Measurements from ENCODE around the gene PPP6C.
"Not testable (repeated sequence)": the region's sequence is repeated elsewhere in the genome, so short reads cannot be mapped to it uniquely, and the experiment has no call there.

The PPP6C gene

GRCh38 chr9:125189361-125190289, at the start of gene PPP6C:
Gene PPP6C, minus strand, starts transcription at chr9:125189803. Its CDS starts 85 bp downstream, at chr9:125189718.
- peak; percentile 71 to 89 for DNase-seq

GRCh38 chr9:125238915-125239446, 49.4 kb upstream of the PPP6C start:
- no peak for DNase-seq

- no peak for DNase-seq
Observed at GRCh38 chr9:125238127-125238914, 48.7 kb upstream of the PPP6C start.

GRCh38 chr9:125236520-125237159, 47.0 kb upstream of the PPP6C start:
- not testable (repeated sequence) for DNase-seq

GRCh38 chr9:125235804-125236519, 46.4 kb upstream of the PPP6C start:
- no peak for DNase-seq

GRCh38 chr9:125234099-125234498, 44.5 kb upstream of the PPP6C start:
- DNase-seq = not testable (repeated sequence)

GRCh38 chr9:125233678-125234077, 44.1 kb upstream of the PPP6C start:
- no peak for DNase-seq

GRCh38 chr9:125227761-125228160, 38.2 kb upstream of the PPP6C start:
- no peak for DNase-seq

- DNase-seq = not testable (repeated sequence)
Observed at GRCh38 chr9:125224858-125225257, 35.3 kb upstream of the PPP6C start.

- no peak for DNase-seq
Observed at GRCh38 chr9:125218621-125219020, 29.0 kb upstream of the PPP6C start.

- DNase-seq = no peak
Observed at GRCh38 chr9:125214186-125214585, 24.6 kb upstream of the PPP6C start.

- DNase-seq = no peak
Observed at GRCh38 chr9:125204477-125204876, 14.9 kb upstream of the PPP6C start.

- DNase-seq = no peak
Observed at GRCh38 chr9:125202846-125203618, 13.4 kb upstream of the PPP6C start.

GRCh38 chr9:125200216-125201047, 10.8 kb upstream of the PPP6C start, which contains the start of gene RABEPK:
Gene RABEPK, plus strand, starts transcription at chr9:125200542. Its CDS starts 2,472 bp downstream, at chr9:125203014.
- peak; percentile 24 to 66 for DNase-seq

GRCh38 chr9:125195591-125195990, 6.0 kb upstream of the PPP6C start:
- not testable (repeated sequence) for DNase-seq

GRCh38 chr9:125194466-125194865, 4.9 kb upstream of the PPP6C start:
- not testable (repeated sequence) for DNase-seq

GRCh38 chr9:125190361-125190801, 778 bp upstream of the PPP6C start:
- no peak for DNase-seq

- no peak for DNase-seq
Observed at GRCh38 chr9:125189011-125189360, 617 bp downstream of the PPP6C start.

- DNase-seq = no peak
Observed at GRCh38 chr9:125183561-125183960, 6.0 kb downstream of the PPP6C start.

- no peak for DNase-seq
Observed at GRCh38 chr9:125183054-125183453, 6.5 kb downstream of the PPP6C start.

All from cerebellar nuclear complex (tissue), 1 donor.